HFFc6 (cell line): ENCODE data around the gene SUMF1. TPM values are rescaled to one million over a fixed set of nuclear protein-coding genes. Genes with fewer than 3 reads are reported as not detected.

Source experiments
- DNase-seq: peaks from one replicate; pipeline ENCODE4 v3.0.0-alpha.2; 2018
- H3K27ac Mint-ChIP-seq: 2 replicates; pipeline ENCODE4 v1.8.0; 2020; ENCODE audit warnings: mild to moderate bottlenecking, mixed read lengths
- H3K27me3 Mint-ChIP-seq: 2 replicates; pipeline ENCODE4 v1.8.0; 2021; ENCODE audit warnings: mild to moderate bottlenecking, moderate library complexity, mixed read lengths; ENCODE audit not compliant: insufficient read depth
- H3K36me3 Mint-ChIP-seq: 2 replicates; pipeline ENCODE4 v1.8.0; 2021; ENCODE audit warnings: low read depth, mixed read lengths
- H3K4me1 Mint-ChIP-seq: 2 replicates; pipeline ENCODE4 v1.8.0; 2020; ENCODE audit warnings: low read depth, mixed read lengths
- H3K4me3 Mint-ChIP-seq: 2 replicates; pipeline ENCODE4 v1.8.0; 2020; ENCODE audit warnings: mild to moderate bottlenecking, moderate library complexity, mixed read lengths
- H3K9me3 Mint-ChIP-seq: 2 replicates; pipeline ENCODE4 v1.8.0; 2020; ENCODE audit warnings: mild to moderate bottlenecking, mixed read lengths
- CTCF ChIP-seq: fragments of 200-600 bp; sonication (generic); IDR thresholded peaks from 2 replicates; pipeline ENCODE4 v1.5.0; 2021; ENCODE audit warnings: antibody characterized with exemption, mild to moderate bottlenecking
- total RNA-seq, 6 experiments: library from RNA; stranded (reverse); fragmentation: NEBNext Ultra II Directional; extraction: Animal tissue kit (Norgen Biotek cat#: 25700); gene quantifications; 2 replicates in 1 of 6; 3 replicates in 5 of 6; pipeline ENCODE4 v1.2.3, GENCODE V29; 2021

Gene SUMF1
- total RNA-seq, 6 experiments from 2014 or later: 33.5 to 38.0 (median 36.0) TPM

GRCh38 chr3:4495294-4496086 is 28.4 kb upstream of the SUMF1 start:
- no peaks in the 10 kb centered on the region for H3K9me3 Mint-ChIP-seq
- no peak overlapping the region for H3K27ac Mint-ChIP-seq
- peaks cover 34% of the 10 kb centered on the region for H3K4me1 Mint-ChIP-seq
- no peak for DNase-seq
- H3K4me3 Mint-ChIP-seq: no peak overlapping the region
- no peaks in the 10 kb centered on the region for H3K36me3 Mint-ChIP-seq
- TF ChIP-seq CTCF: no peak
- H3K27me3 Mint-ChIP-seq: peaks cover 4% of the 10 kb centered on the region

GRCh38 chr3:4494895-4495264 is 27.8 kb upstream of the SUMF1 start:
- Mint-ChIP-seq H3K27ac (no peak overlapping the region), H3K4me1 (peaks cover 34% of the 10 kb centered on the region), H3K9me3 (no peaks in the 10 kb centered on the region), H3K4me3 (peak overlapping the region; percentile 95), H3K27me3 (peaks cover 4% of the 10 kb centered on the region), H3K36me3 (no peaks in the 10 kb centered on the region)
- no peak for DNase-seq
- TF ChIP-seq CTCF: no peak

GRCh38 chr3:4493941-4494894 is 27.1 kb upstream of the SUMF1 start:
- H3K4me3 Mint-ChIP-seq: peak overlapping the region; percentile 95
- H3K27me3 Mint-ChIP-seq: peaks cover 6% of the 10 kb centered on the region
- no peak for DNase-seq
- no peaks in the 10 kb centered on the region for H3K9me3 Mint-ChIP-seq
- TF ChIP-seq CTCF: no peak
- peak overlapping the region; percentile 11 for H3K27ac Mint-ChIP-seq
- H3K4me1 Mint-ChIP-seq: peaks cover 34% of the 10 kb centered on the region
- H3K36me3 Mint-ChIP-seq: no peaks in the 10 kb centered on the region

- Mint-ChIP-seq H3K4me3 (peak within 1 kb of the TSS; percentile 95), H3K36me3 (no peaks in the 10 kb centered on the region), H3K9me3 (no peaks in the 10 kb centered on the region), H3K27ac (peak within 1 kb of the TSS; percentile 83), H3K27me3 (peaks cover 6% of the 10 kb centered on the region), H3K4me1 (peaks cover 34% of the 10 kb centered on the region)
- peak; percentile 99 for DNase-seq
- no peak for TF ChIP-seq CTCF
Observed at GRCh38 chr3:4493014-4493940, 26.2 kb upstream of the SUMF1 start, which contains the start of gene ITPR1. TSS of gene ITPR1 (plus strand) at chr3:4493348. CDS start at chr3:4516492, 23,144 bp downstream.
